ENCODE results near the gene ELOVL7.

- TF ChIP-seq POLR2AphosphoS5 (IDR thresholded peaks at IDR 0.05; ENCODE audit: low read depth, low read length), result no peak
- TF ChIP-seq FOXP2 (optimal IDR thresholded peaks at IDR 0.05; ENCODE audit: borderline replicate concordance, extremely low read depth, extremely low read length, insufficient read depth), result no peak
- TF ChIP-seq TAF1 (IDR thresholded peaks at IDR 0.05; ENCODE audit: borderline replicate concordance, insufficient read depth, low read length), result no peak
- TF ChIP-seq SIN3A (IDR thresholded peaks at IDR 0.05; ENCODE audit: borderline replicate concordance, insufficient read depth, low read length), result no peak
- no peak for TF ChIP-seq REST (IDR thresholded peaks at IDR 0.05; ENCODE audit: insufficient read depth in 1 of 2, low read depth in 2 of 2, low read length in 2 of 2)
These were observed 14.4 kb downstream of the ELOVL7 start for GRCh38 chr5:60829490-60830266.
